GM12872 (cell line): Measurements from ENCODE around the gene RAC2.

Experiments used
- TF ChIP-seq, protein P1 (sequence below): IDR thresholded peaks from 3 replicates; pipeline ENCODE4 v1.5.1; 2011; ENCODE audit warnings: low read depth, mild to moderate bottlenecking, low read length, moderate library complexity; ENCODE audit not compliant: insufficient read depth

Gene RAC2

GRCh38 chr22:37181681-37182080 is 62.4 kb downstream of the RAC2 start:
- TF ChIP-seq, protein P1, sequence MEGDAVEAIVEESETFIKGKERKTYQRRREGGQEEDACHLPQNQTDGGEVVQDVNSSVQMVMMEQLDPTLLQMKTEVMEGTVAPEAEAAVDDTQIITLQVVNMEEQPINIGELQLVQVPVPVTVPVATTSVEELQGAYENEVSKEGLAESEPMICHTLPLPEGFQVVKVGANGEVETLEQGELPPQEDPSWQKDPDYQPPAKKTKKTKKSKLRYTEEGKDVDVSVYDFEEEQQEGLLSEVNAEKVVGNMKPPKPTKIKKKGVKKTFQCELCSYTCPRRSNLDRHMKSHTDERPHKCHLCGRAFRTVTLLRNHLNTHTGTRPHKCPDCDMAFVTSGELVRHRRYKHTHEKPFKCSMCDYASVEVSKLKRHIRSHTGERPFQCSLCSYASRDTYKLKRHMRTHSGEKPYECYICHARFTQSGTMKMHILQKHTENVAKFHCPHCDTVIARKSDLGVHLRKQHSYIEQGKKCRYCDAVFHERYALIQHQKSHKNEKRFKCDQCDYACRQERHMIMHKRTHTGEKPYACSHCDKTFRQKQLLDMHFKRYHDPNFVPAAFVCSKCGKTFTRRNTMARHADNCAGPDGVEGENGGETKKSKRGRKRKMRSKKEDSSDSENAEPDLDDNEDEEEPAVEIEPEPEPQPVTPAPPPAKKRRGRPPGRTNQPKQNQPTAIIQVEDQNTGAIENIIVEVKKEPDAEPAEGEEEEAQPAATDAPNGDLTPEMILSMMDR = no peak

DNA sequence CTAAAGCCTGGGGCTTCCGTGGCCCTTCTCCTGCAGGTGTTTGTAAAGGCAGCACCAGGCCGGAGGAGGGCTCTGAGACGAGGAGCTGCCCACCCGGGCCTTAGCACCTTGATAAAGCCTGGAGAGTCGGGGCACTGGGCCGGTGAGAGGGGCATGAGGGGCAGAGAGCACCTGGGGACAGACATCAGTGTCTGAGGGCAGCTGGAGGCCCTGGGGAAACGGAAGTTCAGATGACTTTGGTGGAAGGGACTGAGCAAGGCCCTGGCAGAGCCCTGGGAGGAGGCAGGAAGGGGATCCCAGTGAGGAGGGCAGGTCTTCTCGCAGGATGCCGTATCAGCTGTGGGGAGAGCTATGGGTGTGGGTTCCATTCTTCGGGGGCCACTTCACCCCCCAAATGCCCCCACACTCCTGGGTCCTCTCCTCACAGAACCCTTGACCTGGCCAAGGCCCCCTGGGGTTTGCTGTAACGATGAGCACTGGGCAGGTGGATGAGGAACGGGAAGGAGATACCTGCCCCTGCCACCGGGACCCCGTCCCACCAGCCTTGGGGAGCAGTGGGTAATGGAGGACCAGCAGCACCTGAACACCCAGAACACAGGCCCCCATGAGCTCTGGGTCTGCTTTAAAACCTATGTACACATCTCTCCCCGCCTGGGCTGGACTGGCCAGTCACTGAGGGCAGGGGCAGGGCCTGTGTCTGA is 63.4 kb downstream of the RAC2 start:
- TF ChIP-seq, protein P1 = no peak

DNA sequence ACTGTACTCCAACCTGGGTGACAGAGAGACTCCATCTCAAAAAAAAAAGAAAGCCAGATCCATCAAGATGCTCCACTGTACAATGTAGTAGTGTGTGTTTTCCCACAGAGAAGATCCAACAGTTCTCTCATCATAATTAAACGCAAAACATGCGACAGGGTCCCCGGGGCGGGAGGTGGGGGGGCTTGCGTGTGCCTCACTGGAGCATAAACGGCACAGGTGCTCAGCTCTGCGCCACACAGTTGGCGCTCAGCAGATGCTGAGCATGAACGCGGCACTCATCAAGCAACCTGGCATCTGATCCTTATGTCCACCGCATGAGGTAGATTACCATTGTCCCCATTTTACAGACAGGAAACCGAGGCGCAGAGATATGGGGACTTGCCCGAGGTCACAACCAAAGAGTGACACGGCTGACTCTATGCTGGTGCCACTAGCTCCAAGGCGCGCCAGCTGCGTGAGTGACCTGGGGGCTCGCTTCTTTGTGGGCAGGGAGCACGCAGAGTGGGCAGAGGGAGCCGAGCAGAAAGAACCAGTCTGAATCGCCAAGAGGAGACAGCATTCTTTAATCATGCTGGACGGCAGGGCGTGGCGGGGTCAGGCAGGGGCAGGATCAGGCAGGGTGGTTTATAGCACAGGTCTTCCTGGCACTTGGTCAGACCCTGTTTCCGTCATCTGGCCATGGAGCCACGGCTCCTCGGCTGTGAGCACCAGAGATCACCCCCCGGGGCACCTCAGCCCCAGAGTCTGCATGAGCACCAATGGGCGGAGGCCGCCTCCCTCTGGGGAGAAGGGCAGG is 64.2 kb downstream of the RAC2 start:
- TF ChIP-seq, protein P1 = no peak

DNA sequence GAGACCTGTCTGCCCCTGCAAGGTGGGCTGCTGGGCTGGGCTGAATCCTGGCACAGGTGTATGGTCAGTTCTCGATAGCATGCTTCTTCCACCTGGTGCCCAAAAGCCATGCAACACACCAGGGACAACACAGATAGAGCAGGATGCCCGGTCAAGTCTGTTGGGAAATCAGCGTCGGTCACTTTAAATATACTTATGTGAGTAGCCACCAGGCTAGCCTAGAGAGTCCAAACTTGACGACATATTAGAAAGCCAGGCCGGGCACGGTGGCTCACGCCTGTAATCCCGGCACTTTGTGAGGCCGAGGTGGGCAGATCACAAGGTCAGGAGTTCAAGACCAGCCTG is 65.0 kb downstream of the RAC2 start:
- TF ChIP-seq, protein P1 = no peak

DNA sequence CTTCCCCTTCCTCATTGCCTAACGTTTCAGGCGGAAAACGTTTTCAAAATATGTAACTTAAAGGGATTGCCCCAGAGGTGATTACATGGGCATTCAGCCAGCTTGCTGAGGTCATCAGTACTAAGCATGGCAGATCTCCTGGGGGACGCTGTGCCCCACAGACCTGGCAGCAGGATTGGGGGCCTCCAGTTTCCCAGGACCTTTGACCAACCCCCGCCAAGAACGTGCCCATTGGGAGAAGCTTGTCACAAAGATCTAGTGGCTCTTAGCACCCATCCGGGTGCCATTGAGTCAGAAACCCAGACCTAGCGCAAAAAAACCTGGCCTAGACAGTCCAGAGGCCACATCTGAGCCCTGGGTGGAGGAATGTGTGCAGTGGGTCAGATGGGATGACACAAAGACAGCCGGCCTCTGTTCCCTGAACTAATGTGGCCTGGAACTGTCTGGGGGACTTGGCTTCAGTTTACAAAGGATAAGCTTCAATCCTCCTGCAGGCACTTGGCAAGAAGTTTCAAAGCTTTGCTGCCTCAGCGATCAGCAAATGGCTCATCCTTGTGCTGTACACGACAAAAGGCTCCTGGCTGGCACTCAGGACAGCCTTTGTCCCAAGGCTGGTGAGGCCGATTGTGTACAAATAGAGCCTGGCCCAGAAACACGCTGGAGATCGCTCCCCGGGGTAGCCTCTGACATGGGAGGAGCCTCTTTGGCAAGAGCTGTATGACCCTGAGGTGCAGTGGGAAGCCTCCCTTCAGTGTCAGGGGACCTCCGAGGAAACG is 65.5 kb downstream of the RAC2 start:
- TF ChIP-seq, protein P1 = no peak

- TF ChIP-seq, protein P1 = no peak
Observed at GRCh38 chr22:37177755-37178154, 66.3 kb downstream of the RAC2 start.

- TF ChIP-seq, protein P1 = no peak
Observed at GRCh38 chr22:37177221-37177620, 66.8 kb downstream of the RAC2 start.
